Heart left ventricle (tissue), 13 donors: ENCODE data around the gene UVRAG.

Source experiments
- POLR2A ChIP-seq, 2 donors: fragments of 450-650 bp; IDR thresholded peaks; one replicate each; pipeline ENCODE4 v1.6.1; 2017; ENCODE audit warnings: antibody characterized with exemption in 2 of 2, mild to moderate bottlenecking in 2 of 2, moderate library complexity in 2 of 2
- TF ChIP-seq, protein P1 (sequence below), 12 donors: fragments of 200-600 bp; sonication (generic) in 4 of 12; IDR thresholded peaks; one replicate each; pipeline versions ENCODE4 v1.5.0 to v1.8.0; 2018 to 2022; ENCODE audit warnings: antibody characterized with exemption in 12 of 12, mild to moderate bottlenecking in 5 of 12
- donor health status: ischemic (EF 13 %, LVEDD 7.1; RV severe dilation, severe dysfunction).
- donor health status: DM: no; HTN: yes; CAD: no.
- donor health status: DM: no; HTN: no; CAD: no.
- donor health status: ischemic (EF 25% LVEDD 6.9; RV normal size, moderate dysfunction).
- donor health status: ischemic (EF 25% LVEDD 5.7; RV mildly dilated, moderate dysfunction).
- donor health status: ischemic (EF 35%, LVEDD 5.7; RV mildly dilated, moderate dysfunction).
- donor health status: nonischemic (EF 11% LVEDD 7.7; RV severe dilation, severe dysfunction).
- donor health status: DM: yes; HTN: yes; CAD: no.
- donor health status: PGD.
- donor health status: ischemic (EF 29% LVEDD 5.4; RV normal size, mild dysfunction).
- donor health status: nonischemic (EF 23%, LVEDD 6.1; RV moderate dilation, normal function).

GRCh38 chr11:76157891-76158290, 342.9 kb downstream of the UVRAG start:
- TF ChIP-seq, protein P1, sequence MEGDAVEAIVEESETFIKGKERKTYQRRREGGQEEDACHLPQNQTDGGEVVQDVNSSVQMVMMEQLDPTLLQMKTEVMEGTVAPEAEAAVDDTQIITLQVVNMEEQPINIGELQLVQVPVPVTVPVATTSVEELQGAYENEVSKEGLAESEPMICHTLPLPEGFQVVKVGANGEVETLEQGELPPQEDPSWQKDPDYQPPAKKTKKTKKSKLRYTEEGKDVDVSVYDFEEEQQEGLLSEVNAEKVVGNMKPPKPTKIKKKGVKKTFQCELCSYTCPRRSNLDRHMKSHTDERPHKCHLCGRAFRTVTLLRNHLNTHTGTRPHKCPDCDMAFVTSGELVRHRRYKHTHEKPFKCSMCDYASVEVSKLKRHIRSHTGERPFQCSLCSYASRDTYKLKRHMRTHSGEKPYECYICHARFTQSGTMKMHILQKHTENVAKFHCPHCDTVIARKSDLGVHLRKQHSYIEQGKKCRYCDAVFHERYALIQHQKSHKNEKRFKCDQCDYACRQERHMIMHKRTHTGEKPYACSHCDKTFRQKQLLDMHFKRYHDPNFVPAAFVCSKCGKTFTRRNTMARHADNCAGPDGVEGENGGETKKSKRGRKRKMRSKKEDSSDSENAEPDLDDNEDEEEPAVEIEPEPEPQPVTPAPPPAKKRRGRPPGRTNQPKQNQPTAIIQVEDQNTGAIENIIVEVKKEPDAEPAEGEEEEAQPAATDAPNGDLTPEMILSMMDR (IDR thresholded peaks at IDR 0.05): no peak
- no peak for TF ChIP-seq POLR2A (IDR thresholded peaks at IDR 0.05)
